GM12892 (cell line): ENCODE data around the gene METTL25.

Experiments
- POLR2A ChIP-seq: IDR thresholded peaks from 2 replicates; pipeline ENCODE4 v1.6.1; 2011; ENCODE audit warnings: low read depth, low read length, control low read depth
- POLR2AphosphoS5 ChIP-seq: IDR thresholded peaks from 2 replicates; pipeline ENCODE4 v1.6.1; 2011; ENCODE audit warnings: low read depth, low read length, control low read depth

- no peak for TF ChIP-seq POLR2AphosphoS5
- no peak for TF ChIP-seq POLR2A
Measured at GRCh38 chr12:82458101-82458500, 99.8 kb downstream of the METTL25 start.
